CD14-positive monocyte (primary cell): ENCODE data around the gene SLC22A5. TPM values are rescaled to one million over a fixed set of nuclear protein-coding genes. Genes with fewer than 3 reads are reported as not detected.

Source experiments
- DNase-seq, 3 donors: peaks; one replicate each; pipeline ENCODE4 v3.0.0-alpha.2; 2011 to 2022
- H2AFZ ChIP-seq: 2 replicates; pipeline ENCODE4 v1.6.0; 2012; ENCODE audit warnings: mild to moderate bottlenecking, low read depth, low read length, inconsistent platforms; ENCODE audit not compliant: insufficient read depth, poor library complexity, severe bottlenecking
- H3K27ac ChIP-seq, 2 donors: 1 replicate in 1 of 2; 2 replicates in 1 of 2; pipeline ENCODE4 v1.5.1; 2012 to 2013; ENCODE audit warnings: low read length in 2 of 2, control low read depth in 1 of 2, inconsistent platforms in 1 of 2, low read depth in 1 of 2, mild to moderate bottlenecking in 1 of 2
- H3K27me3 ChIP-seq, 2 donors: one replicate each; pipeline versions ENCODE4 v1.6.0 to v1.6.1; 2011 to 2013; ENCODE audit warnings: low read length in 2 of 2; ENCODE audit not compliant: control insufficient read depth in 2 of 2, insufficient read depth in 2 of 2
- H3K36me3 ChIP-seq, 2 donors: replicated peaks in 1 of 2; 1 replicate in 1 of 2; 2 replicates in 1 of 2; pipeline versions ENCODE4 v1.5.1 to v1.6.1; 2012 to 2013; ENCODE audit warnings: low read length in 2 of 2, control low read depth in 1 of 2, inconsistent platforms in 1 of 2, mild to moderate bottlenecking in 1 of 2; ENCODE audit not compliant: insufficient read depth in 2 of 2, control insufficient read depth in 1 of 2
- H3K4me1 ChIP-seq, 2 donors: 1 replicate in 1 of 2; 2 replicates in 1 of 2; pipeline versions ENCODE4 v1.5.1 to v1.6.1; 2012 to 2013; ENCODE audit warnings: low read length in 2 of 2, control low read depth in 1 of 2, inconsistent platforms in 1 of 2, mild to moderate bottlenecking in 1 of 2, moderate library complexity in 1 of 2; ENCODE audit not compliant: insufficient read depth in 2 of 2, control insufficient read depth in 1 of 2
- H3K4me2 ChIP-seq: replicated peaks from 2 replicates; pipeline ENCODE3; 2012; ENCODE audit warnings: low read length, moderate library complexity, mild to moderate bottlenecking; ENCODE audit not compliant: poor library complexity, severe bottlenecking; ENCODE audit errors: extremely low read depth
- H3K4me3 ChIP-seq, 3 experiments: fragments of 200-600 bp in 1 of 3; sonication (generic) in 1 of 3; replicated peaks in 1 of 3; 1 replicate in 2 of 3; 2 replicates in 1 of 3; pipeline ENCODE4 v1.5.1; 2011 to 2013; ENCODE audit warnings: low read length in 3 of 3, mild to moderate bottlenecking in 3 of 3, control low read depth in 2 of 3, low read depth in 2 of 3, inconsistent platforms in 1 of 3, moderate library complexity in 1 of 3
- H3K79me2 ChIP-seq: 2 replicates; pipeline ENCODE4 v1.6.0; 2012; ENCODE audit warnings: mild to moderate bottlenecking, control low read depth, inconsistent platforms, low read length, moderate library complexity; ENCODE audit not compliant: insufficient read depth
- H3K9ac ChIP-seq: 2 replicates; pipeline ENCODE4 v1.6.0; 2017; ENCODE audit warnings: low read length, mild to moderate bottlenecking; ENCODE audit not compliant: insufficient read depth, poor library complexity, severe bottlenecking
- H3K9me3 ChIP-seq, 2 donors: replicated peaks in 1 of 2; 1 replicate in 1 of 2; 2 replicates in 1 of 2; pipeline versions ENCODE4 v1.5.1 to v1.6.1; 2012 to 2013; ENCODE audit warnings: low read length in 2 of 2, control low read depth in 1 of 2; ENCODE audit not compliant: control insufficient read depth in 1 of 2, insufficient read depth in 1 of 2
- H4K20me1 ChIP-seq: 2 replicates; pipeline ENCODE4 v1.6.0; 2012; ENCODE audit warnings: mild to moderate bottlenecking, low read length, control low read depth, moderate library complexity; ENCODE audit not compliant: insufficient read depth
- H3K27ac Mint-ChIP-seq, 7 donors: one replicate each; pipeline ENCODE4 v1.8.0; 2020; ENCODE audit warnings: mild to moderate bottlenecking in 7 of 7, mixed read lengths in 7 of 7, moderate library complexity in 6 of 7, inconsistent platforms in 2 of 7
- H3K27me3 Mint-ChIP-seq, 3 donors: one replicate each; pipeline ENCODE4 v1.8.0; 2021 to 2022; ENCODE audit warnings: low read depth in 3 of 3, mild to moderate bottlenecking in 3 of 3, mixed read lengths in 3 of 3, moderate library complexity in 3 of 3, inconsistent platforms in 1 of 3
- H3K36me3 Mint-ChIP-seq, 2 donors: one replicate each; pipeline ENCODE4 v1.8.0; 2020; ENCODE audit warnings: mixed read lengths in 2 of 2, inconsistent platforms in 1 of 2, mild to moderate bottlenecking in 1 of 2
- H3K4me1 Mint-ChIP-seq: one replicate; pipeline ENCODE4 v1.8.0; 2020; ENCODE audit warnings: mild to moderate bottlenecking, mixed read lengths
- H3K4me3 Mint-ChIP-seq, 2 donors: one replicate each; pipeline ENCODE4 v1.8.0; 2020; ENCODE audit warnings: mild to moderate bottlenecking in 2 of 2, mixed read lengths in 2 of 2, moderate library complexity in 1 of 2
- H3K9me3 Mint-ChIP-seq, 7 donors: one replicate each; pipeline ENCODE4 v1.8.0; 2020 to 2022; ENCODE audit warnings: mixed read lengths in 7 of 7, mild to moderate bottlenecking in 6 of 7, moderate library complexity in 6 of 7, inconsistent platforms in 2 of 7
- CTCF ChIP-seq: fragments of 200-600 bp; IDR thresholded peaks from one replicate; pipeline ENCODE4 v1.8.0; 2022; ENCODE audit warnings: antibody characterized with exemption, mild to moderate bottlenecking
- WGBS: methylation state at CpG from one replicate; pipeline ENCODE4 v1.1.5; 2013; ENCODE audit warnings: missing lambda C conversion rate; ENCODE audit not compliant: insufficient coverage; 5-methylcytosine and 5-hydroxymethylcytosine counted together
- intact Hi-C, 2 donors: fragments of 100-400 bp; cut with micrococcal nuclease; formaldehyde crosslinking; loops; one replicate each; pipeline versions ENCODE4 v1.15.0 to v1.15.1; 2023
- polyA plus RNA-seq, 3 donors: library from polyadenylated mRNA; depleted of rRNA in 1 of 3; unstranded in 2 of 3; stranded (reverse) in 1 of 3; fragments of 300-500 nt in 2 of 3; fragments of >200 nt in 1 of 3; fragmentation: Illumina TruSeq in 2 of 3; gene quantifications; 1 replicate in 2 of 3; 2 replicates in 1 of 3; pipeline ENCODE4 v1.2.3, GENCODE V29; 2012 to 2021

SLC22A5 gene
- polyA plus RNA-seq, 3 donors, result 2.4 to 14.6 (median 3.5) TPM

- H3K4me1 Mint-ChIP-seq, result peaks cover 95% of the 10 kb centered on the region
- WGBS, result 0% methylated on average over 1 of the region's 7 CpGs
- intact Hi-C loops, result no loop called here
- peak overlapping the region; percentile 80 to 92 (median 88) for H3K27ac Mint-ChIP-seq
- H3K4me3 Mint-ChIP-seq, result peak overlapping the region; percentile 31 to 44
- no peaks in the 10 kb centered on the region for H3K27me3 ChIP-seq
- peak in 2 of 3 donors; percentile 59 to 65 for DNase-seq
- no peaks in the 10 kb centered on the region for H4K20me1 ChIP-seq
- peaks cover 60 to 72% of the 10 kb centered on the region in 2 donors for H3K36me3 Mint-ChIP-seq
- H3K79me2 ChIP-seq, result peaks cover 95% of the 10 kb centered on the region
- peaks cover 79 to 89% of the 10 kb centered on the region in 2 donors for H3K4me1 ChIP-seq
- peak overlapping the region; percentile 15 for H2AFZ ChIP-seq
- peaks cover 0 to 15% of the 10 kb centered on the region in 2 donors for H3K36me3 ChIP-seq
- peak overlapping the region; percentile 45 for H3K4me2 ChIP-seq
- peak overlapping the region in 1 of 3 experiments; percentile 17 for H3K4me3 ChIP-seq
- H3K27me3 Mint-ChIP-seq, result peaks cover 0 to 2% (median 1%) of the 10 kb centered on the region in 3 donors
- H3K9me3 ChIP-seq, result no peaks in the 10 kb centered on the region
- peak overlapping the region; percentile 10 to 99 for H3K27ac ChIP-seq
- TF ChIP-seq CTCF, result no peak
- no peak overlapping the region for H3K9ac ChIP-seq
- H3K9me3 Mint-ChIP-seq, result peaks cover 0 to 1% (median 0%) of the 10 kb centered on the region in 7 donors
Observed at GRCh38 chr5:132420706-132421272, 51.3 kb downstream of the SLC22A5 start.

GRCh38 chr5:132421462-132421861 is 52.0 kb downstream of the SLC22A5 start:
- no peak for DNase-seq
- Histone ChIP-seq H3K4me1 (peaks cover 83 to 89% of the 10 kb centered on the region in 2 donors), H3K4me2 (peak overlapping the region; percentile 45), H3K4me3 (peak overlapping the region in 1 of 3 experiments; percentile 17), H3K27me3 (no peaks in the 10 kb centered on the region), H3K9me3 (no peaks in the 10 kb centered on the region), H2AFZ (no peak overlapping the region), H3K36me3 (peaks cover 0 to 15% of the 10 kb centered on the region in 2 donors), H3K79me2 (peaks cover 94% of the 10 kb centered on the region), H4K20me1 (no peaks in the 10 kb centered on the region), H3K27ac (peak overlapping the region in 1 of 2 donors; percentile 99), H3K9ac (no peak overlapping the region)
- peak overlapping the region; percentile 80 to 92 (median 88) for H3K27ac Mint-ChIP-seq
- H3K4me1 Mint-ChIP-seq, result peaks cover 98% of the 10 kb centered on the region
- WGBS, result no CpG with 5 or more reads among the region's 3 CpGs
- peak overlapping the region; percentile 31 to 46 for H3K4me3 Mint-ChIP-seq
- H3K27me3 Mint-ChIP-seq, result peaks cover 0 to 2% (median 1%) of the 10 kb centered on the region in 3 donors
- TF ChIP-seq CTCF, result no peak
- H3K9me3 Mint-ChIP-seq, result peaks cover 0 to 1% (median 0%) of the 10 kb centered on the region in 7 donors
- intact Hi-C loops, result no loop called here
- peaks cover 60 to 69% of the 10 kb centered on the region in 2 donors for H3K36me3 Mint-ChIP-seq
